Islet of Langerhans (tissue), 1 donor: ENCODE data around the gene TIGD1.

Source experiments
- FAIRE-seq: peaks from one replicate; lab custom pipeline; 2011; peaks lifted over from hg19 to GRCh38; lab: Jason Lieb, UNC

The TIGD1 gene

GRCh38 chr2:232498452-232498851 lies 51.9 kb downstream of the TIGD1 start:
- no peak for FAIRE-seq
